Neutrophil (primary cell): ENCODE results near the gene SIDT1.

Source experiments
- H3K27ac ChIP-seq: fragments of 200-600 bp; sonication (generic); 2 replicates; pipeline ENCODE4 v1.5.1; 2016; ENCODE audit warnings: mild to moderate bottlenecking, moderate library complexity
- H3K27me3 ChIP-seq: fragments of 200-600 bp; sonication (generic); 2 replicates; pipeline ENCODE4 v1.6.0; 2016; ENCODE audit warnings: mild to moderate bottlenecking
- H3K36me3 ChIP-seq: fragments of 200-600 bp; sonication (generic); 2 replicates; pipeline ENCODE4 v1.5.1; 2017
- H3K4me1 ChIP-seq, 2 experiments: fragments of 200-600 bp in 1 of 2; sonication (generic) in 1 of 2; 1 replicate in 1 of 2; 2 replicates in 1 of 2; pipeline versions ENCODE4 v1.5.1 to v1.6.1; 2013 to 2016; ENCODE audit warnings: low read depth in 1 of 2, low read length in 1 of 2, mild to moderate bottlenecking in 1 of 2, moderate library complexity in 1 of 2; ENCODE audit not compliant: control insufficient read depth in 1 of 2, insufficient read depth in 1 of 2
- H3K4me3 ChIP-seq, 2 experiments: fragments of 200-600 bp in 1 of 2; sonication (generic) in 1 of 2; 1 replicate in 1 of 2; 2 replicates in 1 of 2; pipeline ENCODE4 v1.5.1; 2013 to 2016; ENCODE audit warnings: low read depth in 1 of 2, low read length in 1 of 2, mild to moderate bottlenecking in 1 of 2, moderate library complexity in 1 of 2
- H3K9me3 ChIP-seq: fragments of 200-600 bp; sonication (generic); 2 replicates; pipeline ENCODE4 v1.5.1; 2016
- CTCF ChIP-seq: fragments of 200-600 bp; sonication (generic); IDR thresholded peaks from 2 replicates; pipeline ENCODE4 v1.5.1; 2016; ENCODE audit warnings: antibody characterized with exemption

Gene SIDT1

GRCh38 chr3:113614402-113614801, 82.0 kb downstream of the SIDT1 start:
- Histone ChIP-seq H3K4me1 (peaks cover 30 to 38% of the 10 kb centered on the region in 2 experiments), H3K27me3 (no peaks in the 10 kb centered on the region), H3K27ac (peak overlapping the region; percentile 75), H3K4me3 (peak overlapping the region; percentile 6 to 22), H3K36me3 (no peaks in the 10 kb centered on the region), H3K9me3 (no peaks in the 10 kb centered on the region)
- no peak for TF ChIP-seq CTCF

- H3K9me3 ChIP-seq = no peaks in the 10 kb centered on the region
- H3K36me3 ChIP-seq = no peaks in the 10 kb centered on the region
- no peak overlapping the region for H3K4me3 ChIP-seq
- H3K4me1 ChIP-seq = peaks cover 44 to 54% of the 10 kb centered on the region in 2 experiments
- TF ChIP-seq CTCF = no peak
- H3K27ac ChIP-seq = no peak overlapping the region
- H3K27me3 ChIP-seq = no peaks in the 10 kb centered on the region
These were observed 83.6 kb downstream of the SIDT1 start for GRCh38 chr3:113615976-113616375.

DNA sequence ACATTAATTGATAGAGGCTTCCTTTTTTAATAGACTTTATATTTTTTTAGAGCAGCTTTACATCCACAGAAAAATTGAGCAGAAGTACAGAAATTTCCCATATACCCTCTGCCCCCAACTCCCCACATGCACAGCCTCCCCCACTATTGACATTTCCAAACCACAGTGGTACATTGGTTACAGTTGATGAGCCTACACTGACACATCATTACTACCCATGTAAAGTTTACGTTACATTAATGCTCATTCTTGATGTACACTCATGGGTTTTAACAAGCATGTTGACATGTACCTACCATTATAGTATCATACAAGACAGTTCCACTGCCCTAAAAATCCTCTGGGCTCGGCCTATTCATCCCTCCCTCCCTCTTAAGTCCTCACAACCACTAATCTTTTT, 85.4 kb downstream of the SIDT1 start:
- Histone ChIP-seq H3K9me3 (no peaks in the 10 kb centered on the region), H3K4me1 (peaks cover 48 to 50% of the 10 kb centered on the region in 2 experiments), H3K27me3 (no peaks in the 10 kb centered on the region), H3K27ac (no peak overlapping the region), H3K36me3 (no peaks in the 10 kb centered on the region), H3K4me3 (no peak overlapping the region)
- no peak for TF ChIP-seq CTCF

GRCh38 chr3:113620091-113620490, 87.7 kb downstream of the SIDT1 start:
- Histone ChIP-seq H3K36me3 (no peaks in the 10 kb centered on the region), H3K4me3 (no peak overlapping the region), H3K27ac (peak overlapping the region; percentile 56), H3K9me3 (no peaks in the 10 kb centered on the region), H3K27me3 (no peaks in the 10 kb centered on the region), H3K4me1 (peaks cover 26 to 28% of the 10 kb centered on the region in 2 experiments)
- no peak for TF ChIP-seq CTCF

- H3K27me3 ChIP-seq = no peaks in the 10 kb centered on the region
- no peaks in the 10 kb centered on the region for H3K9me3 ChIP-seq
- no peak overlapping the region for H3K4me3 ChIP-seq
- H3K27ac ChIP-seq = no peak overlapping the region
- peaks cover 38 to 39% of the 10 kb centered on the region in 2 experiments for H3K4me1 ChIP-seq
- H3K36me3 ChIP-seq = no peaks in the 10 kb centered on the region
- TF ChIP-seq CTCF = no peak
These were observed 91.0 kb downstream of the SIDT1 start for GRCh38 chr3:113623324-113623723.

DNA sequence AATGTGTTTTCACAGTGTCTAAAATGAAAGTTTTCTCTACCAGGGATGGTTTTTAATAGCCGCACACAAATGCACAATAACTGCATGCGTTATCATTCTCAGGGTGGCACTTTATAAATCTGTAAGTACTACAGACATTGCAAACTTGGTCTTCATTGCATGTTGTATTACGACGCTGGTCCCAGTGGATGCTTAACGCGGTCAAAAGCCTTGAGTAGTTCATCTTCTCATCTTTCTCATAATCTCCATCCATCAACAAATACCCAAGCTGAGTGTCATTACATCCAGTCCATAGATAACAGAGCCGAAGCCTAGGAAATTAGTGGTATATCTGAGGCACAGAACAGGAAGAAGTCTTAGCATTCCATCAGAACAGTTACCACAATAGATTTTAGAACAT, 91.5 kb downstream of the SIDT1 start:
- no peaks in the 10 kb centered on the region for H3K36me3 ChIP-seq
- peaks cover 38 to 39% of the 10 kb centered on the region in 2 experiments for H3K4me1 ChIP-seq
- TF ChIP-seq CTCF = no peak
- H3K27me3 ChIP-seq = no peaks in the 10 kb centered on the region
- H3K4me3 ChIP-seq = no peak overlapping the region
- no peak overlapping the region for H3K27ac ChIP-seq
- no peaks in the 10 kb centered on the region for H3K9me3 ChIP-seq
